HG03457 (cell line): ENCODE results near the gene CD300A.

Source experiments
- ATAC-seq: cut with Tn5 transposase; IDR thresholded peaks from one replicate; pipeline ENCODE4 v1.9.1; 2021; ENCODE audit warnings: moderate number of reproducible peaks; ENCODE audit not compliant: unreplicated experiment

CD300A gene

DNA sequence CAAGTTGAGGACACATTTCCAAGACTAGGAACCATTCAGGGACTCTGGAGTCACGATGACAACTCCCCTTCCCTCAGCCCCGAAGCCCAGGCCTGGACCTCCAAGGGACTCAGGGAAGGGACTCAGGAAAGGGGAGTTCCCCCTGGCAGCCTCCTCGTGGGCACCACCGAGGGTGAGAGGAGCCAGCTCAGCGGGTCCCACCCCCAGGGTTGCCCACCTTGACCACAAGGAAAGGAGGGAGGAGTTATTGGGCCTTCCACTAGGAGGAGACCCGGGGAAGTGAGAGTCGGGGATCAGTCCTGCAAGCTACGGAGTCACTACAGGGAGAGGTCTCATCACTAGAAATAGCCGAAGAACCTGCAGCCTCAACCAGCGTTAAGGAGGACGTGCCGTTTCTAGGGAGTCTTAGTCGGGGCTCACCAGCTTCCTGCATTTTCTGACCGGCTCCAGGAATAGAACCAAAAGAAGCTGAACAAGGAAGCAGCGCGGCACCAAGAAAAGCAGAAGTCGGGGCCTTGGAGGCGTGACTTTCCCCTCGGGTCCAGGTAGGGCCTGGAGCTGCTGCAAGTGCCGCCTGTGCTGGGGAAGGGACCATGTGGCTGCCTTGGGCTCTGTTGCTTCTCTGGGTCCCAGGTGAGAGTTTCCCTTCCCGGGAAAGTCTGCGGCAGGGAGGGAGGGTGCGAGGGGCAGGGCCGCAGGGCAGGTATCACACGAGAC is at the start of gene CD300A:
CD300A (plus strand) TSS at position 524 of the 717 bp plus-strand sequence; CDS start at position 594, 70 bp downstream.
- no peak for ATAC-seq

DNA sequence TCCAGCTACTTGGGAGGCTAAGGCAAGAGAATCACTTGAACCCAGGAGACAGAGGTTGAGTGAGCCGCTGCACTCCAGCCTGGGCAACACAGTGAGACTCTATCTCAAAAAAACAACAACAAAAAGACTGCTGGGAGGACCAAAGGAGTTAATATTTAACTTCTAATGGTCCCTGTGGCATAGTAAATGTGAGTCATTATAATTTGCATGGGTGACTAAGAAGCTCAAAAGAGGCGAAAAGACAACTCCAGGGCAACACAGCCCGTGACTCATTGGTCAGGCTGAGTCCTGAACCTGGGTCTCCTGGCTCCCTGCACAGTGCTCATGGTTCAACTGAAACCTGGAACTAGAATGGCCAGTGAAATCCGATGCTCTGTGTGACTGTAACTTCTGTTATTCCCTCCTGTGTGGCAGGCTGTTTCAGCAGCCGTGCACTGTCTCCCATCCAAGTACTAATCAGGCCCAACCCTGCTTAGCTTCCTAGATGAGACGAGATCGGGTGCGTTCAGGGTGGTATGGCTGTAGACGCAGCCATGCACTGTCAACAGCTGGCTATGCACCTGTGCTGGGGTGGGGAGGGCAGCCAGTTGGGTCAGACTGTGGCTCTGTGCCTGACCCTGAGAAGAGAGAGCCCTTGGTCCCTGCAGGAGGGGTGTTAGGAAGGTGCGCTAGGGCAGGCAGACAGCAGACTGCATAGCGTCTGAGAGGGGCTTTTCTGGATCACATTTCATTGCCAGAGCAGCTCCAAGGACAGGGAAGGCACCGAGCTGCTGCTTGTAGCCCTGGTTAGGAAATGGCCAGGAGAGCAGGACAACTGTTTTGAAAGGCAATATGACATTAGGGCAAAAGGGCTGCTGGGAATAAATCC is 49.0 kb upstream of the CD300A start:
- ATAC-seq, result peak; percentile 62

DNA sequence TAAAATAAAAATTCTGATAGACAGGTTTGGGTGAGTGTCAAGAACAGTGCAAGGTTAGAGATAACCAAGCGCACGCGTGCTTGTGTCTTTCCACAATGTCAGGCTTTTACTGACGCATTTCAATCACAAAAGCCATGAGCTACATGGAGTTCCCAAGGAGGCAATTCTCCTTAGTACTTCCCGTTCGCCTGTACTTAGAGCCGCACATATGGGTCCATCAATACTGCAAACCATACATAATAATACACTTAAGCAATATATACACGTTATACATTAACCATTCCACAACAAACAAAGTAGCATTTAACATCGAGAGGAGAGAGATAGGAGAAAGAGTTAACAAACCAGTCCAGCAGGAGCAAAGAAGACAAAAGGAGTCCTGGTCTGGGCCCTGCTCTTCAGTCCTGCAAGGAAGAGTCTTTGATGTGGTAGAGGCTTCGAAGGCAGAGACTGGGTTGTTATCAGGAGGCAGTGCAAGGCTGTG is 46.5 kb upstream of the CD300A start:
- no peak for ATAC-seq

GRCh38 chr17:74424117-74424516 is 42.3 kb upstream of the CD300A start:
- no peak for ATAC-seq

DNA sequence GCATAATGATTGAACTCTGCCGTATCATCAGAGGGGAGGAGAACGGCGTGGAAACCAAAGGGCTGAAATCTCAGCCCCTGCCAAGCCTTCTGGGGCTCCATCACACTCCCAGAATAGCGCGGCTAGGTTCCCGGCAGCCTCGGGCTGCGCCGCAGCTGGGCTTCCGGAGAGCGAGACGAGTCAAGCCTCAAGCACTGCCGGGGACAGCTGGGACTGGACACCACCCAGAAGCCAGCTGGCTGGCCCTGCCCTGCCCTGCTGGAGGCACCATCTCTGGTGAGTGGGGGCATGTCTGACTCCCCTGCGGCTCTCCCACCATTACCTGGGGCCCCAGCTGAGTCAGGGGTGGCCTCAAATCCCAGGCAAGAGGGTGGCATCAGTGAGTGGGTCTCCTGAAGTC is 41.8 kb upstream of the CD300A start:
- ATAC-seq, result no peak

DNA sequence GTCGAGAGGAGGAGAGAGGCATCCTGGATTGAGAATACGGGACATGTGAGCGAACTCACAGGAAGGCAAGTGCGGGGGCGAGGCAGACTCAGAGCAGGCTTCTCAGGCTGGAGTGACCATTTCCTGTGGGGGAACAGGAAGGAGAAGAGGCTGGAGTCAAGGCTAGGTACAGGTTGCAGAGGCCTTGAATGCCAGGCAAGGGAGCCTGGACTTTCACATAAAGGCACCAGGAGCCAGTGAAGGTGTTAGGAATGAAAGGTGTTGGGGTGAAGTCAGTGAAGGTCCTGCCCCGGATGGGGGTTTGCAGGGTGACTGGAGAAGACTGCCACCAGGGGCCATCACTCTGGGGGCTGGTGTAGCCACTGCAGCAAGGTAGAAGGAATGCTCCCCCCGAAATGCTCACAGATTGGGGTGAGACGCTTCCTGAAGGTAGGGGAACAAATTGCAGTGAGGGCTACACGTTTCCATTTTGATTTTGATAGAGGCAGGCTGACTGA is 39.8 kb upstream of the CD300A start:
- ATAC-seq, result no peak

- no peak for ATAC-seq
Measured at GRCh38 chr17:74427048-74427762, 39.2 kb upstream of the CD300A start.

- no peak for ATAC-seq
Measured at GRCh38 chr17:74427763-74428153, 38.7 kb upstream of the CD300A start.

- ATAC-seq, result no peak
Measured at GRCh38 chr17:74429604-74430384, 36.6 kb upstream of the CD300A start.

DNA sequence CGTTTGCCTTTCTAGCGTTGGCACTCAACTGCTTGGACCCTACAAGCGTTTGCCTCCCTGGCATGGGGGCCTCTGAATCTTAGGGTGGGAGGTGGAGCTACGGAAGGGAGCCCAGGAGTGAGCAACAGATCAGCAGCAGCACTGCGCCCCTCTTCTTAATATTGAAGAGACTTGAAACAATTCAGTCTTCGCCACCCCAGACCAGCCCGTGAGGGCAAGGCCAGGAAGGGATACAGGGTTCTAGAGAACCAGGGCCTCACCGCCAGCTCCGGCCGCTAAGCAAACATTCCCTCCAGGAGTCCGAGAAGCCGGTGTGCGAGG is 36.1 kb upstream of the CD300A start:
- no peak for ATAC-seq

DNA sequence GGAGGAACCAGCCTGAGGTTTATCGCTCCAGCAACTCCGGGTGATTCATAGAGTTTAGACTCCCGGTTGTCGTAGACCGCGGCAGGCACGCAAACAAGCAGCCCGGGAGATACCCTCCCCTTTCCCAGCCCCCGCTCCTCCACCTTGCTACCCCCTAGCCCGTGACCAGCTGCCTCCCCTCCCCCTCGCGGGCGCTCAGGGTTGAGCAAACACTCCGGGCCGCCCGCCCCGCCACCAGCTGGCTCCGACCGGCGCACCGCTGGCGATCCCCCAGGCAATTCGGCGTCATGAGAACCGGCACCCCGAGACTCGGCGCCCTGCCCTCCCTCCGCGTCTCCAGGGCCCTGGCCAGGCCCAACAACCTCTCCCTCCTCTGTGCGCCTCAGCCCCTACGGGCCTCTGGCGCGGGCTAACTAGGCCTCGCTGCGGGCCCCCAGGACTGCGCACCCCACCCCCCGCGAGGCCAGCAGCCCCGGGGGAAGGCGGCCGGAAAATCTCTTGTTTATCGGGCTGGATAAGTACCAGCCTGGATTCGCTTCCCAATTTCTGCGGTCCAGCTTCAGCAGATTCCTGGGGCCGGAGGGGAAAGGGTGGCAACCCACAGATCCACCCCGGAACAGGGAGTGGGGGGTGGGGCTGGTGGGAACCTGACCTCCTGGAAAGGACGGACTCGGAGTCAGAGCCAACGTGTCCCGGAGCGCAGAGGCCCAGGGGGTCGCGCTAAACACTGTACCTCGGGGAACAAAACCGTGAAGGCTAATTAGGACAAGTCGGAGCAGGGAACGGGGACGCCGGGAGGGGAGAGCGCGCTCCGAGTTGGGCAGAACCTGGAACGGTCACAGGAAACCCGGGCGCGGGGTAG is 35.5 kb upstream of the CD300A start:
- ATAC-seq, result peak; percentile 39

DNA sequence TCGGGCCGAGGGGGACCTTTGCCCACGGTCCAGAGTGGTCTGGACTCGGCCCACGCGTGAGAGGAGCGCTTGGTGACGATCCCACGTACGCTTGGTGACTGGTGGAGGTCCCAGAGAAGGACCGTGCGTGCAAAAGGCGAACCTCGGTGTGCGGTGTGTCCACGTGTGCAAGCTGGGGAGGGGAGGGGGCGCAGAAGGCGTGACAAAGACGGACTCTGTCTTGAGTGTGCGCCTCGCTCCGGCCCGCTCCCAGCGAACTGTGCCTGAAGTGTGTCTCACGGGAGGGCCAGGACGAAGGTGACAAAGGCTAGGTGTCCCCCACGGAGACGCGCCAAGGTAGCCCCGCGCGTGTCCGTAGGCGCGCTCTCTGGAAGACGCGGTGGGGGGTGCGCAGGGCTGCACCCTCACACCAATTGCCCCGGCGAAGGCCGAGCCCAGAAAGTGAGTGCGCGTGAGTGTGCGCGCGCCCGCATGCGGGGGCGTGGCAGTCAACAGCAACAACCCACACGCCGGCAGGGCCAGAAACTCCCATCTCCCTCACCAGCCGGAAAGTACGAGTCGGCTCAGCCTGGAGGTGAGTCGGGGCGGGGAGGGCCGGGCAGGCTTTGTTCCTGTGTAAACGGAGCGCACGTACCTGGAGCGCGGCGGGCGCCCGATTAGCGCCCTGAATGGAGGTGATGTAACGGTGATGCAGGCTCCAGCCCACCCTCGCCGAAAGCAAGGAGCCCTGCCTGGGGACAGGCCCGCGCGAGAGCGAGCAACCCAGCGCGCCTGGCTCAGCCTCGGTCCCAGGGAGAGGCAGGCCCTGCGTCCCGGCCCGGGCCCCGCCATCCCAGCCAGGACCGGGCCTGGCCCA is 34.6 kb upstream of the CD300A start, which contains the start of gene GPRC5C:
GPRC5C (plus strand) TSS at position 521 of the 856 bp plus-strand sequence. CDS start 7,689 bp downstream, outside the sequence.
- no peak for ATAC-seq

GRCh38 chr17:74432424-74432690 is 34.1 kb upstream of the CD300A start:
- ATAC-seq, result no peak

DNA sequence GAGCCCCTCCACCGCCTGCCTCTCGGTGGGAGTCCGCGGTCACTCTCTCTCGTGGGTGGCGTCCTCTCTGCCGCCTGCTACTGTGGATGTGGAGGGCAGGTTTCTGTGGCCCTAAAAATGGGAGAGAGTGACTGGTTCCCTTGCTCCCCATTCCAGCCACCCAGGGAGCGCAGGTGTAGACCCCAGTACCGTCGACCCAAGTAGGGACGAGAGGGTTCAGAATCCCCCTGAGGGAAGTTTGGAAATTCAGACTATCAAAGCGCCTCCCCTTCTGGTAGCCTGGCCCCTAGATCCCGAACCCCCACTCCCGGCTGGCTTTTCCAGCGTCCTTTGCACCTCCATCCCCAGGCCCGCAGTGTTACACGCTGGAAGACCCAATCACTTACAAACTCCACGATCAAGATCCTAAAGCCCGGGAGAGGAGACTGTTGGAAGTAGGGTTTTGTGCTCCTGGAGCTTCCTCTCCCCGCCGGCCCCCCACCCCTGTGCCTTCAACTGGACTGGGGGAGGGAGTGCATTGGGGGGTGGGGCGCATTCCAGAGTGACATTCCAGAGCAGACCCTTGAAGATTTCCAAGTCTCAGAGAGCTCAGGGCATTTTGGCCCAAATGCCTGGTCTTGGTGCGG is 33.6 kb upstream of the CD300A start:
- ATAC-seq, result no peak

- ATAC-seq, result no peak
Measured at GRCh38 chr17:74433421-74434121, 32.9 kb upstream of the CD300A start.

GRCh38 chr17:74435775-74436359 is 30.6 kb upstream of the CD300A start:
- ATAC-seq, result no peak

DNA sequence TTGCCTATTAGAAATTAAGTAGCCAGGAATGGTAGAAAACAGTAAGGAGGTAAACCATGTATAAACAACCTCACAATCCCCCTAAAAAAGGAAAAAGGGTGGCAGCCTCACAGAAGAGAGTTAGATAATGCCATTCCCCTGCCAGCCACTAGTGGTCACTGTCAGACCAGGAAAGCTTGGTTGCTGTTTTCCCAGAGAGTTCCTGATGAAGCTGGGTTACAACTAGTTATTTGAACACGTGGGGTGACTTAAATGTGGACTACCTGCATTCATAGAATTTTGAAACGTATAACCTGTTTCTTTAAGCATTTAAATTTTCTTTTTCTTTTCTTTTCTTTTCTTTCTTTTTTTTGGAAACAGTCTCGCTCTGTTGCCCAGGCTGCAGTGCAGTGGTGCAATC is 28.7 kb upstream of the CD300A start:
- ATAC-seq, result no peak
